ENCODE results near the gene GP1BA.

- TF ChIP-seq ZNF561 (tag by site-specific recombination; IDR thresholded peaks at IDR 0.05; ENCODE audit: borderline replicate concordance) (no peak), ZNF146 (tag by site-specific recombination; IDR thresholded peaks at IDR 0.05) (no peak), CTCF (tag by site-specific recombination; IDR thresholded peaks at IDR 0.05) (no peak), ZNF747 (tag by site-specific recombination; IDR thresholded peaks at IDR 0.05) (no peak), YY1 (tag by site-specific recombination; IDR thresholded peaks at IDR 0.05) (no peak), ZNF654 (tag by site-specific recombination; IDR thresholded peaks at IDR 0.05; ENCODE audit: low read depth) (no peak), ZNF513 (tag by site-specific recombination; IDR thresholded peaks at IDR 0.05) (no peak), ZBTB49 (tag by site-specific recombination; IDR thresholded peaks at IDR 0.05; ENCODE audit: low read depth) (no peak), ZFP37 (tag by site-specific recombination; IDR thresholded peaks at IDR 0.05) (no peak), ZFP3 (tag by site-specific recombination; IDR thresholded peaks at IDR 0.05; ENCODE audit: low read depth) (no peak), SP2 (tag by site-specific recombination; IDR thresholded peaks at IDR 0.05) (no peak)
Observed at GRCh38 chr17:4937553-4937952, 5.5 kb downstream of the GP1BA start.

Data from HEK293 (cell line).